Keratinocyte (primary cell): Measurements from ENCODE around the gene SMYD3. TPM values are rescaled to one million over a fixed set of nuclear protein-coding genes. Genes with fewer than 3 reads are reported as not detected.

Source experiments
- DNase-seq: peaks from one replicate; pipeline ENCODE4 v3.0.0-alpha.2; 2011; ENCODE audit warnings: low read depth, missing footprints, low spot score
- FAIRE-seq: peaks from 2 replicates; lab custom pipeline; 2011; peaks lifted over from hg19 to GRCh38; lab: Jason Lieb, UNC
- H2AFZ ChIP-seq: 2 replicates; pipeline ENCODE4 v1.6.0; 2012; ENCODE audit warnings: low read length, control low read depth, inconsistent platforms; ENCODE audit not compliant: control insufficient read depth
- H3K27ac ChIP-seq: 2 replicates; pipeline ENCODE4 v1.5.1; 2011; ENCODE audit warnings: low read length; ENCODE audit not compliant: control insufficient read depth, insufficient read depth
- H3K27me3 ChIP-seq: 3 replicates; pipeline ENCODE4 v1.6.0; 2011; ENCODE audit warnings: low read length; ENCODE audit not compliant: control insufficient read depth, insufficient read depth; ENCODE audit errors: extremely low read depth
- H3K36me3 ChIP-seq, 2 experiments: 2 replicates in 1 of 2; 3 replicates in 1 of 2; pipeline ENCODE4 v1.5.1; 2011; ENCODE audit warnings: low read length in 2 of 2, mild to moderate bottlenecking in 1 of 2; ENCODE audit not compliant: control insufficient read depth in 2 of 2, insufficient read depth in 2 of 2; ENCODE audit errors: extremely low read depth in 1 of 2
- H3K4me1 ChIP-seq: 3 replicates; pipeline ENCODE4 v1.5.1; 2011; ENCODE audit warnings: low read length; ENCODE audit not compliant: control insufficient read depth, insufficient read depth; ENCODE audit errors: extremely low read depth
- H3K4me2 ChIP-seq: 3 replicates; pipeline ENCODE4 v1.6.0; 2011; ENCODE audit warnings: low read depth, low read length; ENCODE audit not compliant: control insufficient read depth, insufficient read depth; ENCODE audit errors: extremely low read depth
- H3K4me3 ChIP-seq, 3 experiments: fragments of 200-600 bp in 1 of 3; sonication (generic) in 1 of 3; 2 replicates in 2 of 3; 3 replicates in 1 of 3; pipeline ENCODE4 v1.5.1; 2011 to 2016; ENCODE audit warnings: low read length in 3 of 3, mild to moderate bottlenecking in 3 of 3, control low read depth in 2 of 3, inconsistent platforms in 1 of 3, low read depth in 1 of 3, mixed read lengths in 1 of 3, mixed run types in 1 of 3, moderate library complexity in 1 of 3; ENCODE audit not compliant: control insufficient read depth in 2 of 3, insufficient read depth in 2 of 3; ENCODE audit errors: extremely low read depth in 1 of 3
- H3K79me2 ChIP-seq: 2 replicates; pipeline ENCODE4 v1.6.0; 2012; ENCODE audit warnings: low read length; ENCODE audit not compliant: control insufficient read depth, insufficient read depth
- H3K9ac ChIP-seq: 3 replicates; pipeline ENCODE4 v1.6.0; 2011; ENCODE audit warnings: low read length; ENCODE audit not compliant: control insufficient read depth, insufficient read depth; ENCODE audit errors: extremely low read depth
- H3K9me1 ChIP-seq: 3 replicates; pipeline ENCODE4 v1.6.0; 2011; ENCODE audit warnings: low read length; ENCODE audit not compliant: control insufficient read depth, insufficient read depth; ENCODE audit errors: extremely low read depth
- H3K9me3 ChIP-seq: 2 replicates; pipeline ENCODE4 v1.5.1; 2012; ENCODE audit warnings: low read depth, low read length; ENCODE audit not compliant: control insufficient read depth
- H4K20me1 ChIP-seq: 3 replicates; pipeline ENCODE4 v1.6.0; 2011; ENCODE audit warnings: low read length; ENCODE audit not compliant: control insufficient read depth, insufficient read depth; ENCODE audit errors: extremely low read depth
- CTCF ChIP-seq, 3 experiments: IDR thresholded peaks in 1 of 3; conservative IDR thresholded peaks in 1 of 3; optimal IDR thresholded peaks in 1 of 3; 2 replicates in 2 of 3; 3 replicates in 1 of 3; pipeline versions ENCODE3 to v1.5.1; 2011; ENCODE audit warnings: low read length in 3 of 3, mild to moderate bottlenecking in 3 of 3, moderate library complexity in 2 of 3, control low read depth in 1 of 3, inconsistent platforms in 1 of 3; ENCODE audit not compliant: insufficient read depth in 2 of 3; ENCODE audit errors: extremely low read depth in 1 of 3
- EZH2 ChIP-seq: IDR thresholded peaks from one replicate; pipeline ENCODE4 v1.6.1; 2012; ENCODE audit warnings: inconsistent platforms, mild to moderate bottlenecking, low read length, moderate library complexity
- dilution Hi-C: fragments of 300-500 bp; cut with MboI; formaldehyde crosslinking; loops from one replicate; pipeline ENCODE4 v1.7.0; 2020; ENCODE audit warnings: low sequenced_read_pairs; ENCODE audit not compliant: extremely low pct_ligation_motif_present
- polyA plus RNA-seq, 5 experiments: library from polyadenylated mRNA; depleted of rRNA in 3 of 5; stranded (reverse) in 3 of 5; stranded (forward) in 1 of 5; unstranded in 1 of 5; fragments of >200 nt; gene quantifications; 1 replicate in 1 of 5; 2 replicates in 3 of 5; 3 replicates in 1 of 5; pipeline versions ENCODE4 v1.2.1 to v1.2.3, GENCODE V29; 2011 to 2012; ENCODE audit warnings: missing spikeins in 2 of 5, low read depth in 1 of 5, low replicate concordance in 1 of 5

The SMYD3 gene
- polyA plus RNA-seq, 1 donor (not counting 4 experiments of a cell fraction or from before 2014, with no cell fraction given): 31.0 TPM

- TF ChIP-seq EZH2 (no peak), CTCF (optimal IDR thresholded peaks at IDR 0.05 in 1 of 3, IDR thresholded peaks at IDR 0.05 in 1 of 3, conservative IDR thresholded peaks at IDR 0.05 in 1 of 3; ENCODE audit: extremely low read depth in 1 of 3, insufficient read depth in 2 of 3, low read length in 3 of 3) (no peak)
- dilution Hi-C loops: no loop called here
- Histone ChIP-seq H3K4me3 (no peak overlapping the region), H3K4me2 (no peak overlapping the region), H3K36me3 (no peaks in the 10 kb centered on the region), H3K27ac (no peak overlapping the region), H3K4me1 (peaks cover 13% of the 10 kb centered on the region), H3K9me3 (no peaks in the 10 kb centered on the region), H3K9me1 (no peaks in the 10 kb centered on the region), H3K9ac (no peak overlapping the region), H3K79me2 (peaks cover 10% of the 10 kb centered on the region), H4K20me1 (no peaks in the 10 kb centered on the region), H2AFZ (no peak overlapping the region), H3K27me3 (no peaks in the 10 kb centered on the region)
- DNase-seq (no peak), FAIRE-seq (no peak)
Observed at GRCh38 chr1:246384616-246385015, 122.5 kb downstream of the SMYD3 start.

- Histone ChIP-seq H3K4me3 (no peak overlapping the region), H3K9me3 (no peaks in the 10 kb centered on the region), H3K9ac (no peak overlapping the region), H3K36me3 (no peaks in the 10 kb centered on the region), H3K79me2 (peaks cover 10% of the 10 kb centered on the region), H3K4me1 (peaks cover 13% of the 10 kb centered on the region), H2AFZ (no peak overlapping the region), H3K27me3 (no peaks in the 10 kb centered on the region), H3K27ac (peak overlapping the region; percentile 71), H3K4me2 (peak overlapping the region; percentile 27), H3K9me1 (no peaks in the 10 kb centered on the region), H4K20me1 (no peaks in the 10 kb centered on the region)
- dilution Hi-C loops: no loop called here
- DNase-seq: no peak
- no peak for FAIRE-seq
- TF ChIP-seq CTCF (optimal IDR thresholded peaks at IDR 0.05 in 1 of 3, IDR thresholded peaks at IDR 0.05 in 1 of 3, conservative IDR thresholded peaks at IDR 0.05 in 1 of 3; ENCODE audit: extremely low read depth in 1 of 3, insufficient read depth in 2 of 3, low read length in 3 of 3) (no peak), EZH2 (no peak)
Observed at GRCh38 chr1:246383791-246384190, 123.3 kb downstream of the SMYD3 start.
